Suppressor macrophage treated with lipopolysaccharide for 1 hour (primary cell): ENCODE data around the gene TSC1.

Experiments used
- DNase-seq, 3 donors: peaks; one replicate each; pipeline ENCODE4 v3.0.0-alpha.2; 2020 to 2022

The TSC1 gene

GRCh38 chr9:132944294-132945185 lies at the start of gene TSC1:
Gene TSC1 (minus strand): TSS chr9:132944616. CDS start chr9:132928872, 15,744 bp downstream.
- peak; percentile 97 to 99 (median 98) for DNase-seq

DNA sequence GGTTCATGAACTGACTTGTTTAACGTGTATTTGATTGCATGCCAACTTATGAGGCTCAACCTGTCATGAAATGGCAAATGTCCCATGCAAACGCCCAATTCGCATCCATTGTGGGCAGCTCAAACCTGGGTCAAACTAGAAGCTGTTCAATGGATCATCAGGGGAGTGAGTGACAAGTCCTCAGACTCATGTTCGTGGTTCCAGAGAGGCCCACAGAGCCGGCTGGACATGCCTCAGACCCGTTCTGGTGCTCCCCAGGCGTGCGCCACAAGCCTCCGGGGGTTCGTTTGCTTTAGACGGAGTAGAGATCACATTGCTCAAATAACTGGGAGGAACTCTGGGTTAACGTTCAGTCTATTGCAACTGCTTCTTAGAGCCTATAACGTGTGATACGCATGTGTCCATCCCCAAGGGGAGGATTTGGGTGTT lies 49.1 kb upstream of the TSC1 start:
- DNase-seq, result no peak

DNA sequence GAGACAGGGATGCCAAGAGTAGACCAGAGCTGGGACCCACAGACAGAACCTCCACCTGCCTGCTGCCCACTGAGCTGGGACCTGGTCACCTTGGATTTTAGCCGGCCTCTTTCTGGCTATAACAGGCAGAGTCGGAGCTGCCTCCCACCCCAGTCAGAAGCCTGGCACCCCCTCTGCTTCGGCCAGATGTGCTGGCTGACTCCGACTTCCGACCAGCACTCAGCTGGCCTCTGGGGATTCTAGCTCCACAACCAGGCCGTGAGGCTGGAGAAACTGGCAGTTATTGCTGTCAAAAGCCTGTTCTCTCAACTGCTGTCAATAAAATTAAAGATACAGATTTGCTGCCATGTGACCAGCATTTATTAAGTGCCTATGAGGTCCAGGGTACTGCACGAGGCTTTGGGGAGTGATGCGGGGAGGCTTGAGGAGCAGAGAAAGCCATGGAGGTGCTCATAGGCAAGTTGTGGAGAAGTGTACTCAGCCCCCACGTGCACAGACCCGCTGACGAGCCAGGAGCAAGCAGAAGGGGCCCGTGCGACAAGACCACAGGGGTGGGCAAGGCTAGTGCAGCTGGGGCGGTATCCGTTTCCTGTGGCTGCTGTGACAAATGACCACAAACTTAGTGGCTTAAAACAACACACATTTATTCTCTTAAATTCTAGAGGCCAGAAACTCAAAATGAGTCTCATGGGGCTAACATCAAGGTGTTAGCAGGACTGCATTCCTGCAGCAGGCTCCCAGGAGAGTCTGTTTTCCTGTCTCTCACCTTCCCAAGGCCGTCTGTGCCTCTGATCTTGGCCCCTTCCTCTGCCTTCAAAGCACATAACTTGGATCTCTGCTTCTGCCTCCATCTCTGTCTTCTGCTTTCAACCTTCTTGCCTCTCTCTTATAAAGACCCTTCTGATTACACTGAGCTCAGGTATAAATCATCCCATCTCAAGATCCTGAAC lies 47.2 kb upstream of the TSC1 start:
- no peak for DNase-seq

DNA sequence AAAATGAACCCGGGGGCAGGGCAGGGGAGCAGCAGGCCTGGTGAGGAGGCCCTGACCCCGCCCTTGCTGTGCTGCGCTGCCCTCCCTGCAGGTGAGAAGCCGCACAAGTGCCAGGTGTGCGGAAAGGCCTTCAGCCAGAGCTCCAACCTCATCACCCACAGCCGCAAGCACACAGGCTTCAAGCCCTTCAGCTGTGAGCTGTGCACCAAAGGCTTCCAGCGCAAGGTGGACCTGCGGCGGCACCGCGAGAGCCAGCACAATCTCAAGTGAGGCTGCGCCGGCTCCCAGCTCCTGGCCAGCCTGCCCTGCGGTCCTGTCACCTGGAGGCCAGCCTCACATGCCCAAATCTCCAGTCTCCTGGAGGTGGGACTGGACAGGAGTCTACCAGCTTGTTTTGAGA lies 46.4 kb upstream of the TSC1 start:
- no peak for DNase-seq

GRCh38 chr9:132989998-132990557 lies 45.7 kb upstream of the TSC1 start:
- peak in 1 of 3 donors; percentile 16 for DNase-seq

- DNase-seq, result no peak
Measured at GRCh38 chr9:132989414-132989996, 45.1 kb upstream of the TSC1 start.

- DNase-seq, result no peak
Measured at GRCh38 chr9:132989014-132989310, 44.5 kb upstream of the TSC1 start.

- DNase-seq, result no peak
Measured at GRCh38 chr9:132988244-132989013, 44.0 kb upstream of the TSC1 start.

DNA sequence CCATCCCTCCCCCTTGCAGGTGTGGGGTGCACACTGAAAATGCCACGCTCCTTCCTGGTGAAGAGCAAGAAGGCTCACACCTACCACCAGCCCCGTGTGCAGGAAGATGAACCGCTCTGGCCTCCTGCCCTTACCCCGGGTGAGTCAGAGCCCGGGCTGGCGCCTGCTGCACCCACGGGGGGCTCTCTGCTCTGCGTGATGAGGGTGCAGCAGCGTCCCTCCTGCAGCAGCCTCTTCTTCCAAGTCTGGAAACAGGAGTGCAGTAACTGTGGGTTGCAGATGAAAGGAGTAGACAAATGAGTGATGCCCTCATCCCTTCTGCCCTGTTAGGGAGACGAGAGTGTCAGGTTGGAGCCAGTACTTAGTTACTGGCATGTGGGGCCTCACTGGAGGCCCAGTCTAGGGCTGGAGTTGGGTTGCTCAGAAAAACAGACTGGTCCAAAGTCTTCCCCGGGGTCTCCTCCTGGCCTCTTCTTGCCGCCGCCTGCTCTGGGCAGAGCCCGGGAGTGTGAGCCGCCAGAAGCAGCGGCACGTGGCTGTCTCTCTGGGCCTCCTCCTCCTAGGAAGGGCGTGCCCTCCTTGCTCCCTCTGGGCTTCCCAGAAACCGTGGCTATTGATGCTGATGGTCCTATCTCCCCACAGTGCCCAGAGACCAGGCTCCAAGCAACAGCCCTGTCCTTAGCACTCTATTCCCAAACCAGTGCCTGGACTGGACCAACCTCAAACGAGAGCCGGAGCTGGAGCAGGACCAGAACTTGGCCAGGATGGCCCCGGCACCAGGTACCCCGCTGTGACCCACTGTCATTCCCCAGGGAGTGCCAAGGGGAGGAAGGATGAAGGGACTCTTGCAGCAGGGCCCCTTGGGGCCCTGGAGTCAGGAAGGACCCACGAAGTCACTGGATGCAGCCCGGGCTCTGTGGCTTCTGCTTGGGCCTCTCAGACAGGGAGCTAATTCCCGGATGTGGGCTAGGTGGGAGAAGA lies 42.5 kb upstream of the TSC1 start:
- DNase-seq, result no peak

GRCh38 chr9:132986114-132986513 lies 41.7 kb upstream of the TSC1 start:
- no peak for DNase-seq

- no peak for DNase-seq
Measured at GRCh38 chr9:132985489-132985888, 41.1 kb upstream of the TSC1 start.

- DNase-seq, result no peak
Measured at GRCh38 chr9:132985071-132985350, 40.6 kb upstream of the TSC1 start.

GRCh38 chr9:132984202-132985070 lies 40.0 kb upstream of the TSC1 start:
- no peak for DNase-seq

DNA sequence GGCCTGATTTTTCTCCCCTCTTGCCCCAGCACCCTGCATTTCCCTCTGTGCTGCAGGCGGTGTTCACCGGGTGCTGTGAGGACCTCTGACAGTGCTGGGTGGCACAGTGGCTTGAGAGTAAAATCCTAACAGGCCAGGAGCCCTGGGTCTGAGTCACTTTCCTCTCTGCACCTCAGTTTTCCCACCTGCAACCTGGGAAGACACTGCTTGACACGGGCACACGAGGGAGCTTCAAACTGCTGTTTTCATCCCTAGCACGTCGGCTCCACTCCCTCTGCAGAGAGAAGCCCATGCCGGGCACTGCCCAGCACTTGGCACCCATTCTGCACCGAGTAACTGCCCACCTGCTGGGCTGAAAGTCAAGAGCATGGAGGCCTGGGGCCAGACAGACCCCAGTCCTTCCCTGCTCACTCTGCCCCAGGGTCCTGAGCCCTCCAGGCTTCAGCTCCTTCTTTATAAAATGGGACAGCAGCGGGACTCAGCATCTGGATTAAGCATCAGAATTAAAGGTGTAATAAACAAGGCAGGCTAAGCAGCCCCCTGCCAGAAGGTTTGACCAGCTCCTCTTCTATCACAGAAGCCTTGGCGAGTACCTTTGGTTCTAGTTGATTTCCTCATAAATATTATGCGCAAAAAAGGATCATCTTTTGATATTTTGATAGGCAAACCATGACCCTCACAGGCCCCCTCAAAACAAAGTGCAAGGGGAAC lies 39.2 kb upstream of the TSC1 start:
- no peak for DNase-seq

GRCh38 chr9:132982458-132982857 lies 38.0 kb upstream of the TSC1 start:
- DNase-seq, result no peak

GRCh38 chr9:132980157-132980556 lies 35.7 kb upstream of the TSC1 start:
- no peak for DNase-seq

- peak; percentile 20 to 47 (median 37) for DNase-seq
Measured at GRCh38 chr9:132978451-132979131, 34.2 kb upstream of the TSC1 start, which contains the start of gene GFI1B. Gene GFI1B (plus strand): TSS chr9:132978694. CDS start chr9:132986679, 7,985 bp downstream.

DNA sequence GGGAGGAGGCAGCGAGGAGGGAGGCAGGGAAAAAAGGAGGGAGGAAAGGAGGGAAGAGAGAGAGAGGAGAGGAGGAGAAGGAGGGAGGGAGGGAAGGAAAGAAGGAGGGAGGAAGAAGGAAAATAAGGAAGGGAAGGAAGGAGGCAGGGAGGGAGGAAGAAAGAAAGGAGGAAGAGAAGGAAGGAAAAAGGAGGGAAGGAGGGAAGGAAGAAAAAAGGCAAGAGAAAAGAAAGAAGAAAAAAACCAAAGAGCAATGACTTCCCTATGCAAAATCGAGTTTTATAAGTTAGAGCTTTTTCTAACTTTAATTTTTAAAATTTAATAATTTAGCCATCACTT lies 33.7 kb upstream of the TSC1 start:
- no peak for DNase-seq

DNA sequence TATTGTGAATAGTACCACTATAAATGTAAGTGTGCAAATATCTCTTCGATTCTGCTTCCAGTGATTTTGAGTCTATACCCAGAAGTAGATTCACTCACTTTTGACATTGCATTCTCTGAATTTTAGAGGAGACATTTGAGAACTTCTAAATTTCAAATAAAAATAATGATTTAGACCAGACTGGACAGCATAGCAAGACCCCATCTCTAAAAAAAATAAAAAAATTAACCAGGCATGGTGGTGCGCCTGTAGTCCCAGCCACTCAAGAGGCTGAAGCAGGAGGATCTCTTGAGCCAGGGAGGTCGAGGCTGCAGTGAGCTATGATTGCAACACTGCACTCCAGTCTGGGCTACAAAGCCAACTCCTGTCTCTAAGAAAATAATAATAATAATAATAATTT lies 32.2 kb upstream of the TSC1 start:
- no peak for DNase-seq
